ENCODE results near the gene CHPF.

The CHPF gene

DNA sequence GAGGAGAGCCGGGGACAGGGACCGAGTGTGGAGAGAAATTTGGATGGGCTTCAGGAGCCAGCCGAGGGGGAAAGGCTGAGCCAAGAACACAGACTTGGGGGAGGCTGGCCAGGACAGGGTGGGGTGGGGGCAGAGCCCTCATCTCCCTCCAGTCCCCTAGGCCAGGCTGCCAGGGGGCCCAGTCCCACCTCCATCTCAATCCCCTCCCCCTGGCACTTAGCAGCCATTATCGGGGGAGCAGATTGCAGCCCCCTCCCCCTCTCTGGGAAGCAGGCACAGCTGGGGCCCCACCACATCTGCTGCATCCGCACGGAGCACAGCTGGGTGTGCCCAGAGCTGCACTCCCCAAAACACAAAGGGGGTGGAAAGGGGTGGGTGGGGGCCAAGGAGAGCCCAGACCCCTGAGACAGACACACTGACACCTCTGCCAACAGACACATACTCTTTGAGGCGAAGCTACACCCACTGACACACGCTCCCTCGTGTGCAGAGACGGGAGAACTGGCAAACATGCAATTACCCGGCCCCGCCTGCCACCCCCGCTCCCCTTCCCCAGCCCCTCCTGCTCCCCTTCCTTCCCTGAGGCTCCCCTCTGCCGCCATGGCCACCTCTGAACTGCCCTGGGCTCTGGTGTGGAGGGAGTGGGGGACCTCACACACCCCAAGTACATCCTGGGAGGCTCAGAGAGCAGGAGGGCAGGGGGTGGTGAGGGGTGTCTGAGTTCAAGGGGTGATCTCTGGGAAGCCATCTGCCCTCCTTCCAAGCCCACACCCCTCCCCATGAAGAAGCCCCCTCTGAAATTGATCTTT is 34.4 kb downstream of the CHPF start:
- peaks cover 5% of the 10 kb centered on the region for H3K36me3 Mint-ChIP-seq
- no peak overlapping the region for H3K27ac Mint-ChIP-seq
- peak overlapping the region; percentile 14 for H3K4me3 Mint-ChIP-seq
- H3K9me3 Mint-ChIP-seq (ENCODE audit: low read depth) = no peaks in the 10 kb centered on the region
- H3K4me1 Mint-ChIP-seq (ENCODE audit: low read depth) = peaks cover 21% of the 10 kb centered on the region
- H3K27me3 Mint-ChIP-seq = peaks cover 24% of the 10 kb centered on the region

DNA sequence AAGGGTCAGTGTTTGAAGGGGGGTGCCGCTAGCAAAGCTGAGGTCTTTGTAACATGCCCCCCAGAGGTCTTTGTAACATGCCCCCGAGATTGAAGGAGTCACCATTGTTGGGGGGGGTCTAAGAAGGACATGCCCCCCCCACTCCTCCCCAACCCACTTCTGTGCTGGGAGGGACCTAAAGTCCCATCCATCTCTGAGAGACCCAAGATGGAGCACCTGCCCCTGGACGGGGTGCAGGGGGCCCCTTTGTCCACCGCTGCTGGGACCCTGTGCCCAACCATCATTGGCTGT is 35.2 kb downstream of the CHPF start:
- H3K9me3 Mint-ChIP-seq (ENCODE audit: low read depth) = no peaks in the 10 kb centered on the region
- no peak overlapping the region for H3K27ac Mint-ChIP-seq
- H3K4me3 Mint-ChIP-seq = no peak overlapping the region
- peaks cover 18% of the 10 kb centered on the region for H3K27me3 Mint-ChIP-seq
- H3K4me1 Mint-ChIP-seq (ENCODE audit: low read depth) = peaks cover 13% of the 10 kb centered on the region
- H3K36me3 Mint-ChIP-seq = peaks cover 10% of the 10 kb centered on the region

DNA sequence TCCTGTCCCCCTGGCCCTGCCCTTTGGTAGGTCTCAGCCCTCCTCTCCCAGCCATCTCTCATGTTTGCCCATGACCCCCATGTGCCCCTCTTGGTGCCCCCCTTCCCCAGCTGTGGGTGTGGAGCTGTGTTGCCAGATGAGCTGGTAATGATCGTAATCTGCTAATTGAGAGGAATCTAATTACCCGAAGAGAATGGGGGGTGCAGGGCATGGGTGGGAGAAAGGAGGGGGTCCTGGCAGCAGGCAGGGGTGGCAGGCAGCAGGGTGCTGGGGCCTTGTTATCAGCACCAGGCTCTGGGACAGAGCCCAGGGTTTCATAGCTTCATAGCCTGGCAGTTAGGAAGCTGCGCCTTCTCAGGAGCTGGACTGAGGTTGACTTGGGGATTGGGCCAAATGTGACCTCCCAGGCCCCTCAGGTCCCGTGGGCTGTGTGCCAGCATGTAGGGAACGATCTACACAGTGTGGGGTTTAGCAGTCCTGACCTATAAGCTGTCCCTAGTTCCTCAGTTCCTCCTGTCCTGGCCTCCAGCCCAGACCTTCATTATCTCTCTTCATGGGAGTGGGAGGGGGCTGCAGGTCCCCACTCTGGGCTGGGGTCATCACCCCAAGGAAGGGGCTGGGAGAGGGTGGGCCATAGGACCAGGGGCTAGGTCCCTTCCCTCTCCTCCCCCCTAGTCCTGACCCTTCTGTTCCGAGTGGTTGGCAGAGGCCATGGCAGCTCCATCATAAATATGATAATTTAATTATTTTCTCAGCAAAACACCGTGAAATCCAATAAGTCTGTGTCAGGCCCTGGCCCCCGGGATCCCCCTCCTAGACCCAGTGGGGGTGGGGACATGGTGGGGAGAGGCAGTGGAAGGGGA is 35.8 kb downstream of the CHPF start:
- H3K9me3 Mint-ChIP-seq (ENCODE audit: low read depth) = no peaks in the 10 kb centered on the region
- no peak overlapping the region for H3K27ac Mint-ChIP-seq
- H3K4me1 Mint-ChIP-seq (ENCODE audit: low read depth) = peaks cover 11% of the 10 kb centered on the region
- peaks cover 11% of the 10 kb centered on the region for H3K36me3 Mint-ChIP-seq
- no peak overlapping the region for H3K4me3 Mint-ChIP-seq
- peaks cover 13% of the 10 kb centered on the region for H3K27me3 Mint-ChIP-seq

DNA sequence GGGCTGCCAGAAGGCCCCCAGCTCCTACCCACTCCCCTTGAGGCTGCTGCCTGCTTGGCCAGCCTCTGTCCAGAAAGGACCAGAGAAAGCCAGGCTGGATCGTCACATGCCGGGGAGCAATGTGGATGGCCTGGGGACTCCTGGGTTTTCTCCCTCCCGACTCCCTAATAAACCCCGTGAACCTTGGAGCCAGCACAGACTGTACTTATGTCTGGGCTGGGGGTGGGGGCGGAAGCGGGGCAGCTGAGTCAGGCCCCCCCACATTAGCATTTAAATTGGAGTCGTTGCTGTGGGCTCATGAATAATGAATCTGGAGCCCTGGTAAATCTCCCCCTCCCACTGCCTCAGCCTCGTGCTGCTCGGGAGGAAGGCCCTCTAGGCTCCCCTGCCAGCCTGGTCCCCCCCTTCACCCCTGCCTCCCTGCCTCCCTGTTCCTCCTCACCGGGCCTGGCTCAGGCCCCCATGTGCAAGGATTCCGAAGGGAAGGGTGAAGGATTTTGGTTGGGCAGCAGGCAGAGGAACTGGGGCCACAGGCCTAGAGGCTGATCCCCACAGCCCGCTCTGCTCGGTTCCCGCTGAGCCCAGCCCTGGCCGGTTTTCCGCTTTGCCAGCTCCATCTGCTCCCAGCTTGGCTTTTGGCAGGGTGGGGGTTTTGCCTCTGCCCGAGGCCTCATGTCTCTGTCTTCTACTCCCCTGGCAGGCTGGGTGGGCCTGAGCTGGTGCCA is 36.6 kb downstream of the CHPF start:
- Mint-ChIP-seq H3K36me3 (peaks cover 11% of the 10 kb centered on the region), H3K4me3 (no peak overlapping the region), H3K4me1 (ENCODE audit: low read depth) (peaks cover 11% of the 10 kb centered on the region), H3K27ac (no peak overlapping the region), H3K27me3 (peaks cover 10% of the 10 kb centered on the region), H3K9me3 (ENCODE audit: low read depth) (no peaks in the 10 kb centered on the region)

DNA sequence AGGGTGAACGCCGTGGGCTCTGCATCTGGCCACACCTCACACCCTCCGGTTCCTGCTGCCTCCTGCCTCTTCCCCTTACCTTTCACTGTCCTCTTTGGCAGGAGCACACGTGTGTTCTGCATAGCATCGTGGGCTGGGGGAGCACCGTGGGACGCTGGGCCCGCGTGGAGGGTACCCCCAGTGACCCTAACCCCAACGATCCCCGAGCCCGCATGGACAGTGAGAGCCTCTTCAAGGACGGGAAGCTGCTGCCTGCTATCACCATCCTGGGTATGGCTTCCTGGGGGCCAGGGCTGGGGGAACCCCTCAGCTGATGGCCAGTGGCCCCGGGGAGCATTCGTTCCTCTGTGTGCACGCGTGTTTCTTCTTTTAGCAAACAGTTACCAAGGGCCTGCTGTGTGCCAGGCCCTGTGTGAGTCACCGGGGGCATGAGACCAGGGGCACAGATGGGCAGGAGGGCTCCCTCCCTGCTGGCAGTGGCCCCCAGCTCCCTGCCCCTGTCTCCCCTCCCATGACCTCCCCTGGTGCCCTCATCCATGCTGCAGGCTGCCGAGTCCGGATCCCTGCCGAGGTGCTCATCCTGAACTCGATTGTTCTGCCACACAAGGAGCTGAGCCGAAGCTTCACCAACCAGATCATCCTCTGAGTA is 37.3 kb downstream of the CHPF start:
- Mint-ChIP-seq H3K36me3 (peaks cover 11% of the 10 kb centered on the region), H3K4me1 (ENCODE audit: low read depth) (peaks cover 11% of the 10 kb centered on the region), H3K9me3 (ENCODE audit: low read depth) (no peaks in the 10 kb centered on the region), H3K27me3 (peaks cover 10% of the 10 kb centered on the region), H3K4me3 (no peak overlapping the region), H3K27ac (no peak overlapping the region)

DNA sequence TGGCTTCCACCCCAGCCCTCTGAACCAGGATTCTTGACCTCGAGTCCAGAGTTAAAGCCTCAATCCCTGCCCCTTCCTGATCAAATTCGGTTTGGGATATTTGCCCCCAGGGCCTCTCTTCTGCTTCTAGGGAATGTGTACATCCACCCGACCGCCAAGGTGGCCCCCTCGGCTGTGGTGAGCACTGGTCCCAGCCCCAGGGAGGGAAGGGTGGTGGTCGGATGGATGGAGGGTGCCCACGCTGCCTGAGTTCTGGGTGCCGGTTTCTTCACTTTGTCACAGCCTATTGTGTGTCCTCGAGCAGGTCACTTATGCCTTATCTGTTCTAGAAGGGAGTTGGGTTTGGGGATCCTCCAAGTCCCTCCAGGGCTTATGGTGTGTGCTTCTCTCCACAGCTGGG is 38.0 kb downstream of the CHPF start:
- Mint-ChIP-seq H3K36me3 (peaks cover 11% of the 10 kb centered on the region), H3K27me3 (peaks cover 10% of the 10 kb centered on the region), H3K4me1 (ENCODE audit: low read depth) (peaks cover 11% of the 10 kb centered on the region), H3K9me3 (ENCODE audit: low read depth) (no peaks in the 10 kb centered on the region), H3K27ac (no peak overlapping the region), H3K4me3 (no peak overlapping the region)

DNA sequence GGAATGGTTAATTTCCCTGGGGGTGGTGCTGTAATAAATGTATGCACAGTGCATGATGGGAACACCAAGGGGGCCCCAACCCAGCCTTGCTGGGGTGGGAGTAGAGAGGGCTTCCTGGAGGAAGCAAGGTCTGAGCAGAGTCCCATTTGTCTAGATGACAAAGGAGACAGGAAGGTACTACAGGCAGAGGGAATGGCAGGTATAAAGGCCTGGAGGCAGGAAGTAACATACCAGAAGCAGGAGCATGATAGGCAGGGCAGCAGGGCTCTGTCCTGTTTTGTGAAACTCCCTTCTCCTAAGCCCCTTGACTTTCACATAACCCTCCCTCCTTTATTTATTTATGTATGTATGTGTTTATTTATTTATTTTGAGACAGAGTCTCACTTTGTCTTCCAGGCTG is 41.0 kb downstream of the CHPF start:
- H3K9me3 Mint-ChIP-seq (ENCODE audit: low read depth) = no peaks in the 10 kb centered on the region
- H3K4me3 Mint-ChIP-seq = no peak overlapping the region
- H3K36me3 Mint-ChIP-seq = peaks cover 11% of the 10 kb centered on the region
- no peak overlapping the region for H3K27ac Mint-ChIP-seq
- H3K27me3 Mint-ChIP-seq = peaks cover 5% of the 10 kb centered on the region
- H3K4me1 Mint-ChIP-seq (ENCODE audit: low read depth) = peaks cover 22% of the 10 kb centered on the region

DNA sequence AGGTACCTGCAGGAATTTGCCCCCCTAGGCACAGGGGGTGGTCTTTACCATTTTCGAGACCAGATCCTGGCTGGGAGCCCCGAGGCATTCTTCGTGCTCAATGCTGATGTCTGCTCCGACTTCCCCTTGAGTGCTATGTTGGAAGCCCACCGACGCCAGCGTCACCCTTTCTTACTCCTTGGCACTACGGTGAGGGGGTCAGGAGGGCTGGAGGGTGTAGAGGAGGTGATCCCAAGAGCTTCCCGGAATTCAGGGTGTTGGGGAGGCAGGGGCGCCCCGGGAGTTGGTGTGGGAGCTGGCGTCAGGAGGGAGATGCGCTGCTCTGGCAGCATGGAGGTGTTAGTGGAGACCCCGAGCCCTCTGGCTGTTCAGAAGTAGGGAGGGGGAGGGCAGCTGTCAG is 41.8 kb downstream of the CHPF start:
- peaks cover 11% of the 10 kb centered on the region for H3K36me3 Mint-ChIP-seq
- no peak overlapping the region for H3K4me3 Mint-ChIP-seq
- H3K9me3 Mint-ChIP-seq (ENCODE audit: low read depth) = no peaks in the 10 kb centered on the region
- H3K27ac Mint-ChIP-seq = no peak overlapping the region
- H3K4me1 Mint-ChIP-seq (ENCODE audit: low read depth) = peaks cover 28% of the 10 kb centered on the region
- peaks cover 8% of the 10 kb centered on the region for H3K27me3 Mint-ChIP-seq

DNA sequence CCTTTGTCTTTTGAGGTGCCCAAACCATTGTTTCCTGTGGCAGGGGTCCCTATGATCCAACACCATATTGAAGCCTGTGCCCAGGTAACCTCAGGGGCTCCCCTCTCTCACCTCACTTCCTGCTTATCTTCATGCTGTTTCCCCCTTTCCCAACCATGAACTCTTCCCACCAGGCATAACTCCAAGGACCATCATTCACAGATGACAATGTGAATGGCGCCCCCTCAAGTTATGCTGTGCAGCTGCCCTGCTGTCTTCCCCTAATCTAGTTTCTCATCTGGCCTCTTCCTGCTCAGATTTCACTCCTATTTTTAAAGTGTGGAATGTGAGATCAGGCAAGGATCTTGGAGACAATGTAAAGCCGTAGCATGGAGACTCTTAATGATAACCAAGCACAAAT is 43.5 kb downstream of the CHPF start:
- peaks cover 9% of the 10 kb centered on the region for H3K36me3 Mint-ChIP-seq
- H3K27me3 Mint-ChIP-seq = peaks cover 18% of the 10 kb centered on the region
- no peaks in the 10 kb centered on the region for H3K9me3 Mint-ChIP-seq (ENCODE audit: low read depth)
- H3K27ac Mint-ChIP-seq = peak overlapping the region; percentile 34
- H3K4me1 Mint-ChIP-seq (ENCODE audit: low read depth) = peaks cover 32% of the 10 kb centered on the region
- H3K4me3 Mint-ChIP-seq = peak overlapping the region; percentile 100

DNA sequence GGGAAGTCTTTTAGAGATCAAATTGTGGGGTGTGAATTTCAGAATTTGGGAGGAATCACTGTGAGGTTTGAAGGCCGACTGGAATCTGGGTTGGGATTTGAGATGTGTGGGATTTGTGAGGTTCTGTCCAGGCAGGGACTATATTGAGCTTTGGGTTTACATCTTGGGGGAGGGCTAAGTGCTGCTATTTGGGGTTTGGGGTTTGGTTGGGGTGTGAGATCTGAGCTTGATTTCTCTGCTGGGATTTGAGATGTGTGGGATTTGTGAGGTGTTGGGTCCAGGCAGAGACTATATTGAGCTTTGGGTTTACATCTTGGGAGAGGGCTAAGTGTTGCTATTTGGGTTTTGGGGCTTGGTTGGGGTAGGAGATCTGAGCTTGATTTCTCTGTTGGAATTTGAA is 44.1 kb downstream of the CHPF start:
- H3K27me3 Mint-ChIP-seq = peaks cover 22% of the 10 kb centered on the region
- peak overlapping the region; percentile 96 for H3K27ac Mint-ChIP-seq
- peaks cover 32% of the 10 kb centered on the region for H3K4me1 Mint-ChIP-seq (ENCODE audit: low read depth)
- H3K4me3 Mint-ChIP-seq = peak overlapping the region; percentile 100
- H3K36me3 Mint-ChIP-seq = peaks cover 9% of the 10 kb centered on the region
- H3K9me3 Mint-ChIP-seq (ENCODE audit: low read depth) = no peaks in the 10 kb centered on the region

DNA sequence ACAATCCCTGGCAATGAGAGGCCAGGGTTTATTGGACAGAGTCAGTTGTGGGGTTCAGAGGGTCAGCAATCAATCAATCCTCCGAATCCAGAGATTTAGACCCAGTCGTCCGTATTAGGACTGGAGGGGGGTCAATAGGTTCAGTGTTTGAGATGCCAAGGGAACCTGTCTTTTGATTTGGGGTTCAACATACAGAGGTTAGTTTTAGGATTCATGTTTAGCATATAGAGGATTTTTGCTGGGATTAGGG is 44.6 kb downstream of the CHPF start:
- Mint-ChIP-seq H3K4me1 (ENCODE audit: low read depth) (peaks cover 32% of the 10 kb centered on the region), H3K9me3 (ENCODE audit: low read depth) (no peaks in the 10 kb centered on the region), H3K4me3 (peak overlapping the region; percentile 100), H3K27ac (peak overlapping the region; percentile 96), H3K36me3 (peaks cover 5% of the 10 kb centered on the region), H3K27me3 (peaks cover 22% of the 10 kb centered on the region)

DNA sequence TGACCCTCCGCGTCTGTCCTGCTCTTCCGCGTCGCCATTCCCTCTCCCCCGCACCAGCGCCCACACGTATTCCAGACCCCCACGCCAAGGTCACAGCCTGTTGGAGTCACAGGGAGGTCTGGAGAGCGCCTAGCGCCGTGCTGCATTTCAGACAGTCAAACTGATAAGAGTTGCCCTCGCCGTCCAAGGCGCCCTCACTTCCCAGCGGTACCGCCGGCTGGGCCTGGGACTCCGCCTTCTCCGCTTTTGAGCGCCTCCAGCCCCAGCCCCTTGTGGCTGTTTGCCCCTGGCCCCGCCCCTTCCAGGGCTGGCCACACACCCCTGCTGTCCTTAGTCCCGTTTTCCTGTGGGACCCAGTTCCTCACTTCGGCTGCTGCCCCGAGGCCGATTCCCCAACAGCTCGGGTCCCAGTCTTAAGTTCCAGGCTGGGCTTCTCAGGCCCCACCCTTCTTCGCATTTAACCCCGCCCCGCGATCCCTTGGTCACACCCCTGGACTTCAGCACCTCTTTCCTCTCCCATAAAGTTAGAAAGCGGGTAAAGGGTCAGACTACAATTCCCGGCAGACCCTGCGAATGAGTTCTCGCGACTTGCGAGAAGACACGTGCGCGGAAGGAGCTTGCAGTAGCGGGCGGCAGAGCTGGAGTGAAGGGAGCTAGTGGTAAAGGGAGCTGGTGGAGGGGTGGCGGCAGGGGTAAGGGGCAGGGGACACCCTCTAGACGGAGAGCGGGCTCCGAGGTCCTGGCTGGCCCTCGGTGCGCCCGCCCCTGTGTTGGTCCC is 45.1 kb downstream of the CHPF start, which contains the start of gene GMPPA:
TSS of gene GMPPA (plus strand) at position 612 of the 778 bp plus-strand sequence. CDS start 1,085 bp downstream, outside the sequence.
- Mint-ChIP-seq H3K9me3 (ENCODE audit: low read depth) (no peaks in the 10 kb centered on the region), H3K4me3 (peak within 1 kb of the TSS; percentile 100), H3K27me3 (peaks cover 22% of the 10 kb centered on the region), H3K36me3 (peaks cover 2% of the 10 kb centered on the region), H3K27ac (peak within 1 kb of the TSS; percentile 96), H3K4me1 (ENCODE audit: low read depth) (peaks cover 32% of the 10 kb centered on the region)

DNA sequence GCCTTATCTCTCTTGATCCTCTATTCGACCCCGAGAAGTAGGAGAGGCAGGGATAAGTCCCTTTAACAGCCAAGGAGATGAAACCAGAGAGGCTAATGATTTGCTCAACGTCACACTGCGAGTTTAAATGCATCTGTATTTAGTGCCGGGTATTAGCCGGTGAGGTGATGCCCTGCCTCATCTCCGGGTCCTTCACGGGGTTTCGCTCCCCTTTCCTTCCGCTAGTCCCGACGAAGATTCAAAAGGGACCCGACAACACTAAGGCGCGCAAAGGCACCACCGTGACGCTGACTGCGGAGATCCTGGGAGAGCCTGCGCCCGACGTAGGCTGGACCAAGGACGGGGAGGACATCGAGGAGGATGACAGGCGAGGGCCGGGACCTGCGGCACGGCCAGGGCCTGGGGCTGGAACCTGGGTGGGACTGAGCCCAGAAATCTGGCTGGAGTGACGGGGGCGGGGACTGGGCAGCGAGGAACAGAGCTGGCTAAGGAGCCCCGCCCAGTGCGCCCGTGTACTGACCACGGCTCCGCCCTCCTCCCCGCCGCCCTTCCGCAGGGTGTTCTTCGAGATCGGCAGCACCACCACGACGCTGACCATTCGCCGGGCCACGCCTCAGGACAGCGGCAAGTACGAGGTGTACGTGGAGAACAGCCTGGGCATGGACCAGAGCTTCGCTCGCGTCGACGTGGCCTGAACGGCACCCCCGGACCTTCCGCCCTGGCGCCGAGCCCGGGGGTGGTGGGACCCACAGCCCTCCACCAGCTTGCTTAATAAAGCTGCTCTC is 45.9 kb downstream of the CHPF start:
- Mint-ChIP-seq H3K9me3 (ENCODE audit: low read depth) (no peaks in the 10 kb centered on the region), H3K4me3 (peak overlapping the region; percentile 100), H3K27ac (no peak overlapping the region), H3K36me3 (no peaks in the 10 kb centered on the region), H3K27me3 (peaks cover 25% of the 10 kb centered on the region), H3K4me1 (ENCODE audit: low read depth) (peaks cover 32% of the 10 kb centered on the region)

Data from activated naive CD8-positive, alpha-beta T cell (primary cell).